ENCODE results near the gene TMEM19. TPM values are rescaled to one million over a fixed set of nuclear protein-coding genes. Genes with fewer than 3 reads are reported as not detected.

TMEM19 gene
- total RNA-seq, 1 experiment from 2014 or later = 78.5 TPM

DNA sequence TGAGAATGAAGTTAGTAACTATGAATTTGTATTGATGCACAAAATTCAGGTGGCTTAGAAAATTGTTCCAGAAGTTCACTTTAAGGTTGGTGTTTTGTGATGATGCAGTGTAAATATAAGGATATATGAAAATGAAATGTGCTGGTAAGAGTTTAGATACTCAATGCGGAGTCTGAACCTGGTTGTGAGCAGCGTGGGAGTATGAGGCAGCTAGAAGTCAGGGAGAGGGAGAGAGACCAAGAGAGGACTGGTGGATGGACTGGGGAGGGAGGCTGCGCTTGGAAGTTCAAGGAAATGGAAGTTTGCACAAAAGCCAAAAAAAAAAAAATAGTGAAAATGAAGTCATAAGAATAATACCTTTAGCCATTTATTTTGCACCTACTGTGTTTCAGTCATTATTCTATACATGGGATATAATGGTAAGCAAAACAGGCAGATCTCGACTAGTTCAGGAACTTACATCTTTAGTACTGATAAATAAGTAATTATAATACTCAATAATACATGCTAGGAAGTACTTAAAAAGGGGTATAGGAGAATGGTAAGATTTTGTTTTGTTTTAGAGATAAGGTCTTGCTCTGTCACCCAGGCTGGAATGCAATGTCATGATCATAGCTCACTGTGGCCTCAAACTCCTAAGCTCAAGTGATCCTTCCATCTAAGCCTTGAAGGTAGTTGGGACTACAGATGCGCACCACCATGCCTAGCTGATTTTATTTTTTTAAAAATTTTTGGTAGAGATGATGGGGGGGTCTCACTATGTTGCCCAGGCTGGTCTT, 58.8 kb downstream of the TMEM19 start:
- no peak for DNase-seq (ENCODE audit: low read depth)
- in situ Hi-C loops (cut with HindIII; ENCODE audit: low pct_unique_long_range_greater_than_20kb, low sequenced_read_pairs) = loop anchor here (5.0 kb wide), 1 partner anchor 82 kb away; the partner anchor contains the start of genes THAP2 and ZFC3H1

DNA sequence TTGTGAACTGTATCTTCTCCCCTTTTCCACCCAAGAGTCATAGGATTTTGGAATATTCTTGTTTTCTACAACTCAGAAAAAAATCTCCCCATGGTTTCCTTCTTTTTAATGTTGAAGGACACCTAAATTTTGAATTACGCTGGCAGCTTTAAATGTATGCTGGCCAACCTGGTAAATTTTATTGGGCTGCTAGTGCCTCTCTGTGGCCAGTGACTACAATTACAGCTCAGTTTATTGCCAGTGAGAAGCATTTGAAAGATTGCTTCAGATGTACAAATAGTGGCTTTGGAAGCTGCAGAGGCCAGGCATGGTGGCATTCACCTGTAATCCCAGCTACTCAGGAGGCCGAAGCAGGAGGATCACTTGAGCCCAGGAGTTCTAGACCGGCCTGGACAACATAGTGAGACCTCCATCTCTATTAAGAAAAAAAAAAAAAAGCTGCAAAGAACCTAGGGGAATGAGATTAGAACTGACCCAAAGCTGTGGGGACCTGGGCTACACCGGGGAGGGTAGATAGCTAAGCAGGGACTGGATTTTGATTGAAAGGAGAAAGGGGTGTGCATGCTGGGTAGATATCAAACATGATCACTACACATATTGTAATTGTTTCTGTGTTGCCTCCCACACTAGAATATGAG, 61.2 kb downstream of the TMEM19 start:
- peak; percentile 51 for DNase-seq (ENCODE audit: low read depth)

DNA sequence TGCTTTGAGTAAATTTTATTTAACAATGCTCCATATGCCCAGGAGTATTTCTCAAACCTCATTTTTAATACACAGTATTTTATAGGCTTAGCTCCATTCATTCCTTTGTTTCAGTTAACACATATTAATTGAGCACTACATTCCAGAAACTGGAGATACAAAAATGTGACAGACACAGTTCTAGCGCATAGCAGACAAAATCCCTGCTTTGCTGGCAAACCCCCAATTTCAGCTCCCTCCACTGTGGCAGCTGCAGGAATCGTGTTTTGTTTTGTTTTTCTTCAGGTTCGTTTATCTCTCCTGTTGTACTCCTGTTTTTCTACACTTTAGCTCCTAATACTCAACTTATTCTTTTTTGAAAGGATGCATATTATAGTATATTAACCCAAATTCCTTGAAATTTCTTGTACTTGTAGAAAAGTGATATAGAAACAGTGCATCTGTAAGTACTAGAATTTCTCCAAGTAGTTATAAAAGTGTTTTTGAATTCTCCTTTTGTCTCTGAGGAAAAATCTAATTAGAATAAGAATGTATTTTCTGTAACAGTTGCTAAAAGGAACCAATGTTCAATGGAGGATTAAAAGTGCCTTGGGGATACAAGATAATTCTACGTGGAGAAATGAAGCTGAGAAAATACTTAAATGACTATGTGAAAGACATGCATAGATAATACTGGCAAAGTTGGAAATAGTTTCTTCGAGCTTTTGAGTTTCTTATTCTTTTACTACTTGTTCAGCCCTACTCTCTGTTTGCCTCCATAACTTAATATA, 62.4 kb downstream of the TMEM19 start:
- in situ Hi-C loops (cut with HindIII; ENCODE audit: low pct_unique_long_range_greater_than_20kb, low sequenced_read_pairs) = loop anchor here (5.0 kb wide), 1 partner anchor 86 kb away; the partner anchor contains the start of genes THAP2 and ZFC3H1

More for the DNA sequence above, 61.2 kb downstream of the TMEM19 start:
- in situ Hi-C loops (cut with HindIII; ENCODE audit: low pct_unique_long_range_greater_than_20kb, low sequenced_read_pairs) = loop anchor here (5.0 kb wide), 1 partner anchor 85 kb away; the partner anchor contains the start of genes THAP2 and ZFC3H1

DNA sequence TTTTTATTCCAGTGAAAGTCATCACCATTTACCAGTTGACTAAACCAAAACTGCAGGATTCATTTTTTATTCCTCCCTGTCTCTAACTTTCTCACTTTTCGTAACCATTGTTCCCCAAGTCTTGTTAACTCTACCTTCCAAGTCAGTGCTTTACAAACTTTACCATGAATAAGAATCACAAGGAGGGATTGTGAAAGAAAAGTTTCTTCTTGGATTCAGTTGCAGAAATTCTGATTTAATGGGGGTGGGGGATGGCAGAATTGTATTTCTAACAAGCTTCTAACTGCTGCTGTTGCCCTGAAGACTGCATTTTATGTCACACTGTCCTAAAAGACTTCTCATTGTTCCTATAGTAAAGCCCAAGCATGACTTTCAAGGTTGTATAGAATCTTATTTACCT, 63.8 kb downstream of the TMEM19 start:
- no peak for DNase-seq (ENCODE audit: low read depth)
- in situ Hi-C loops (cut with HindIII; ENCODE audit: low pct_unique_long_range_greater_than_20kb, low sequenced_read_pairs) = loop anchor here (5.0 kb wide), 1 partner anchor 87 kb away; the partner anchor contains the start of genes THAP2 and ZFC3H1

More for the DNA sequence above, 62.4 kb downstream of the TMEM19 start:
- DNase-seq (ENCODE audit: low read depth) = no peak

DNA sequence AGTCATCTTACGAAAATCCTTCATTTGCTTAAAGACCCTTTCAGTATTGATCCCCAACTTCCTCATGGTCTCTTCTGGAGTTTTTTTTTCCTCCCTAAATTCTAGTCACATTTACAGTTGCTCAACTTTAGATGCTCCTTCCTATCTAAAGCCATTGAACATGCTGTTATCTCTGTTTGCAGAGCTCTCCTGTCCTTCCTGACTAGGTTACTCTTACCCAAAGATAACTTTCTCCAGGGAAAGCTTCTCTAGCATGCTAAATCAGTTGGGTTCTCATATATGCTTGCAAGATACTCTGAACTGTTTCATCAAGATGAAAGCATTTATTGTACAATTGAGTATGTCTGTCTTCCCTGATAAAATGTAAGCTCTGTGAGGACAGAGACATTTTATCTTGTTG, 67.0 kb downstream of the TMEM19 start:
- DNase-seq (ENCODE audit: low read depth) = no peak
- in situ Hi-C loops (cut with HindIII; ENCODE audit: low pct_unique_long_range_greater_than_20kb, low sequenced_read_pairs) = no loop called here

Other genes starting within 250 kb of the TMEM19 start
- not detected in 2 replicates for gene LGR5, start 246.3 kb upstream of the TMEM19 start, total RNA-seq (2014; rRNA removed; shearing (Covaris generic); ENCODE audit: low replicate concordance)
- gene ZFC3H1, start 22.2 kb upstream of the TMEM19 start, total RNA-seq (2014; rRNA removed; shearing (Covaris generic); ENCODE audit: low replicate concordance) = 3.2 and 9.8 TPM in 2 replicates
- 2.1 and 18.6 TPM in 2 replicates for gene THAP2, start 21.8 kb upstream of the TMEM19 start, total RNA-seq (2014; rRNA removed; shearing (Covaris generic); ENCODE audit: low replicate concordance)
- gene RAB21, start 68.8 kb downstream of the TMEM19 start, total RNA-seq (2014; rRNA removed; shearing (Covaris generic); ENCODE audit: low replicate concordance) = 55.0 and 101 TPM in 2 replicates
- 12.5 and 14.1 TPM in 2 replicates for gene TBC1D15, start 153.7 kb downstream of the TMEM19 start, total RNA-seq (2014; rRNA removed; shearing (Covaris generic); ENCODE audit: low replicate concordance)

Data from Caki2 (cell line).